SK-N-MC (cell line): Measurements from ENCODE around the gene SLC39A9.

Experiments
- EZH2 ChIP-seq: fragments of 200-600 bp; sonication (generic); IDR thresholded peaks from one replicate; pipeline ENCODE4 v1.6.1; 2017; ENCODE audit warnings: antibody characterized with exemption
- FOXP2 ChIP-seq: optimal IDR thresholded peaks from 2 replicates; pipeline ENCODE3; 2011; ENCODE audit warnings: mild to moderate bottlenecking, moderate library complexity; ENCODE audit not compliant: insufficient read depth; ENCODE audit errors: extremely low read length, control extremely low read depth
- POLR2AphosphoS5 ChIP-seq: IDR thresholded peaks from 2 replicates; pipeline ENCODE4 v1.6.1; 2012; ENCODE audit warnings: mild to moderate bottlenecking, low read depth, low read length, borderline replicate concordance

- TF ChIP-seq POLR2AphosphoS5: no peak
- TF ChIP-seq EZH2: no peak
- no peak for TF ChIP-seq FOXP2
These were observed 2.6 kb upstream of the SLC39A9 start for GRCh38 chr14:69395929-69396328.
